Keratinocyte (primary cell): Measurements from ENCODE around the gene DPYD.

Source experiments
- EZH2 ChIP-seq: IDR thresholded peaks from one replicate; pipeline ENCODE4 v1.6.1; 2012; ENCODE audit warnings: inconsistent platforms, mild to moderate bottlenecking, low read length, moderate library complexity
- TF ChIP-seq, protein P1 (sequence below), 3 experiments: IDR thresholded peaks in 1 of 3; conservative IDR thresholded peaks in 1 of 3; optimal IDR thresholded peaks in 1 of 3; 2 replicates in 2 of 3; 3 replicates in 1 of 3; pipeline versions ENCODE3 to v1.5.1; 2011; ENCODE audit warnings: low read length in 3 of 3, mild to moderate bottlenecking in 3 of 3, moderate library complexity in 2 of 3, control low read depth in 1 of 3, inconsistent platforms in 1 of 3; ENCODE audit not compliant: insufficient read depth in 2 of 3; ENCODE audit errors: extremely low read depth in 1 of 3

DNA sequence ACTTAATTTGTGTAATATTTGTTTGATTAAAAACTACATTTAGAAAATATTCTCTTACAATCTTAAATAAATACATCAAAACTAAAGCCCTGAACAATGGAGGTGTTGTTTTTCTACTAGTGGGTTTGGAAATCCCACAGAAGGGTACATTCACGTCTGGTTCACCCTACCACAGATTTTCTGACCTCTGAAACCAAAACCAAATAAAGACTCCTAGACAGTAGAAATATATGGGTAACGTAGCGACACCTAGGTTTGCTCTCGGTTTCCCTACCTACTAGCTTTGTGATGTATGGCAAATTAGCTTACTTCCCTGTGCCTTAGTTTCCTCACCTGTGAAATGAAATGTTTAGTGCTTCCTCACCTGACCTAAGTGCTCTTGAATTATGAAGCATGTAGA, 312.6 kb downstream of the DPYD start:
- TF ChIP-seq EZH2, result no peak
- TF ChIP-seq, protein P1, sequence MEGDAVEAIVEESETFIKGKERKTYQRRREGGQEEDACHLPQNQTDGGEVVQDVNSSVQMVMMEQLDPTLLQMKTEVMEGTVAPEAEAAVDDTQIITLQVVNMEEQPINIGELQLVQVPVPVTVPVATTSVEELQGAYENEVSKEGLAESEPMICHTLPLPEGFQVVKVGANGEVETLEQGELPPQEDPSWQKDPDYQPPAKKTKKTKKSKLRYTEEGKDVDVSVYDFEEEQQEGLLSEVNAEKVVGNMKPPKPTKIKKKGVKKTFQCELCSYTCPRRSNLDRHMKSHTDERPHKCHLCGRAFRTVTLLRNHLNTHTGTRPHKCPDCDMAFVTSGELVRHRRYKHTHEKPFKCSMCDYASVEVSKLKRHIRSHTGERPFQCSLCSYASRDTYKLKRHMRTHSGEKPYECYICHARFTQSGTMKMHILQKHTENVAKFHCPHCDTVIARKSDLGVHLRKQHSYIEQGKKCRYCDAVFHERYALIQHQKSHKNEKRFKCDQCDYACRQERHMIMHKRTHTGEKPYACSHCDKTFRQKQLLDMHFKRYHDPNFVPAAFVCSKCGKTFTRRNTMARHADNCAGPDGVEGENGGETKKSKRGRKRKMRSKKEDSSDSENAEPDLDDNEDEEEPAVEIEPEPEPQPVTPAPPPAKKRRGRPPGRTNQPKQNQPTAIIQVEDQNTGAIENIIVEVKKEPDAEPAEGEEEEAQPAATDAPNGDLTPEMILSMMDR (optimal IDR thresholded peaks at IDR 0.05 in 1 of 3, IDR thresholded peaks at IDR 0.05 in 1 of 3, conservative IDR thresholded peaks at IDR 0.05 in 1 of 3; ENCODE audit: extremely low read depth in 1 of 3, insufficient read depth in 2 of 3, low read length in 3 of 3), result no peak
